Inflammatory macrophage (primary cell): ENCODE measurements around the gene MAGEB5.
"Not testable (repeated sequence)": the region's sequence is repeated elsewhere in the genome, so short reads cannot be mapped to it uniquely, and the experiment has no call there.

Source experiments
- DNase-seq, 2 donors: peaks; one replicate each; pipeline ENCODE4 v3.0.0-alpha.2; 2020 to 2022
- total RNA-seq, 18 experiments: gene quantifications; one replicate each; lab custom pipeline; 2026; ENCODE audit warnings: mixed read lengths in 6 of 18, inconsistent platforms in 2 of 18; lab: John Stamatoyannopoulos, UW

The MAGEB5 gene
- 0 to 0.03 (median 0) reads per million in 18 experiments for total RNA-seq

- no peak for DNase-seq
These were observed at the start of gene MAGEB5 for GRCh38 chrX:26215869-26216268. MAGEB5 (plus strand) TSS chrX:26216169; CDS start chrX:26217302, 1,133 bp downstream.

- DNase-seq = no peak
These were observed 23.8 kb upstream of the MAGEB5 start, which contains the start of gene MAGEB6 for GRCh38 chrX:26192204-26192603. MAGEB6 (plus strand) TSS chrX:26192440; CDS start chrX:26193847, 1,407 bp downstream.

GRCh38 chrX:26203561-26203960 is 12.4 kb upstream of the MAGEB5 start:
- DNase-seq = no peak

DNA sequence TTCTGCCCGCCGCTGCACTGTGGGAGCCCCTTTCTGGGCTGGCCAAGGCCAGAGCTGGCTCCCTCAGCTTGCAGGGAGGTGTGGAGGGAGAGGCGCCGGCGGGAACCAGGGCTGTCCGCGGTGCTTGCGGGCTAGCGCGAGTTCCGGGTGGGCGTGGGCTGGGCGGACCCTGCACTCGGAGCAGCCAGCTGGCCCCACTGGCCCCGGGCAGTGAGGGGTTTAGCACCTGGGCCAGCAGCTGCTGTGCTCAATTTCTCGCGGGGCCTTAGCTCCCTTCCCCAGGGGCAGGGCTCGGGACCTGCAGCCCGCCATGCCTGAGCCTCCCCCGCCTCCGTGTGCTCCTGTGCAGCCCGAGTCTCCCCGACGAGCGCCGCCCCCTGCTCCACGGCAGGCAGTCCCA is 11.3 kb upstream of the MAGEB5 start:
- not testable (repeated sequence) for DNase-seq

DNA sequence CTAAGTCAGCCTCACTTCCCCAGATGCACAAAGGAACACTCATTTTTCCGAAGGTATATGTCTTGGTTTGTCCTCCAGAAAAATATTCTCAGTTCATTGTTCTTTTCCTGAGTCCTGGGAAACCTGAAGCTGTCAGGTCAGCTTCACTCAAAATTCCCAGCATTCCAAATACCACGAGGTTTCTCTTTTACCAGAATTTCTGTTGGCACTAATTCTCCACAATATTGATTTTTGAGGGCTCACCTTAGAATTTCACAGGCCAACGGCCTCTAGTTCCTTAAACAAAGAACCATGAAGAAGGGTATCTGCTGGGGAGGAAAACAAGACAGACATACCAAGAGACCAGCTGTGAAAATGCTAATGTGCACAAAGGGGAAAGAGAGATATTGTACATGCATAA is 8.0 kb upstream of the MAGEB5 start:
- DNase-seq = no peak

DNA sequence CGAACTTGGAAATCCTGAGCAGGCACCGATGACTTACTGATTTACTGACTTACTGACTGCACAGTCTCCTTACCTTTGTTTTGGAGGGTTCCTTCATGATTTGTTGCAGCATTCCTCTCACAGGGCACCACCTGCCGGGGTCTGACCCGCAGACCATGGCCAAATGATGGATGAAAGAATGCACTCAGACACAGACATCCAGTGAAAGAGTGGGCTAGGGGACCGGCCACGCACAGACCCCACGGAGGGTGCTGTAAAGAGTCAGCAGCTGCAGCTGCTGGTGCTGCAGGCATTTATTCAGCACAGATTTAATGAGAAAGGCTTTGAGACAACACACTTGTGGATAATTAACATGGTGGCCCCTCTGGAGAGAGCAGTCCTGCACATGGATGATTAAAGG is 3.4 kb downstream of the MAGEB5 start:
- DNase-seq = no peak

DNA sequence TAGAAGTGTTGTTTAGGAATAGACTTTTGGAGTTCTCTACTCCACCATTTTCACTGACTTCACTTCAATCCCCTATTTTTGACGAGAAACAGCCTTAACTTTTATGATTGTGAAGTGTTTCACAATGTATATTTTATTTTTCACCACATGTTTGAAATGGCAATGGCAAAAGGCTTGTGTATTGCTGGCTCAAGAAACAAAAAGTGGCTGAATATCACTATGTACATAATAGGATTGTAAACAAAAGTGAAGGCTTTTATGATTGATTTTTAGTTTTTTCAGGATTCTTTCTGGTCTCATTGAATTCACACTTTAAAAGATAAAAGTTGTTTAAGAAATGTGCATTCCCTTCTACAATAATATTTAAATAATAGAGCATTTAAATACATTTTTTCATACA is 18.2 kb downstream of the MAGEB5 start:
- no peak for DNase-seq

DNA sequence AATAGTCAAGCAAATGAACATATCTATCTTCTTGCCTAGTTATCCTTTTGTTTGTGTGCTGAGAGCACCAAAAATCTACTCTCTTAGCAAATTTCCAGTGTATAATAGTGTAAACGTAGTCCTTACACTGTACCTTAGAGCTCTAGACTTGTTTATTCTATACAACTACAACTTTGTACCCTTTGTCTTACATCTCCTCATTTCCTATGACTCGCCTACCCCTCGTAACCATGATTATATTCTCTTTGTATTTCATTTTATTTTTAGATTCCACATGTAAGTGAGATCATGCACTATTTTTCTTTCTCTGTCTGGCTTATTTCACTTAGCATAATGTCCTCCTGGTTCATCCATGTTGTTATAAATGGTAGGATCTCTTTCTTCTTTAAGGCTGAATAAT is 37.6 kb downstream of the MAGEB5 start:
- DNase-seq = no peak

GRCh38 chrX:26254436-26254835 is 38.5 kb downstream of the MAGEB5 start:
- no peak for DNase-seq

- DNase-seq = no peak
These were observed 46.2 kb downstream of the MAGEB5 start for GRCh38 chrX:26262121-26262523.
